MM.1S (cell line): ENCODE measurements around the gene LTBP1.

Experiments used
- CTCF ChIP-seq: fragments of 300-600 bp; sonication (generic); IDR thresholded peaks from 2 replicates; pipeline ENCODE4 v1.5.1; 2016; ENCODE audit warnings: antibody characterized with exemption, low read length, mixed read lengths
- EZH2 ChIP-seq: fragments of 300-600 bp; sonication (generic); optimal IDR thresholded peaks from 2 replicates; pipeline ENCODE3; 2017; ENCODE audit warnings: low read depth, mild to moderate bottlenecking, antibody characterized with exemption, low read length, mixed read lengths

GRCh38 chr2:32932825-32933755, 13.7 kb upstream of the LTBP1 start:
- no peak for TF ChIP-seq CTCF
- TF ChIP-seq EZH2 = no peak
